HG03135 (cell line): ENCODE measurements around the gene CCL8.

Experiments
- ATAC-seq: cut with Tn5 transposase; IDR thresholded peaks from one replicate; pipeline ENCODE4 v1.9.1; 2021; ENCODE audit warnings: mild to moderate bottlenecking, moderate library complexity; ENCODE audit not compliant: unreplicated experiment

Gene CCL8

GRCh38 chr17:34319039-34319483, at the start of gene CCL8:
TSS of gene CCL8 (plus strand) at chr17:34319435. CDS start at chr17:34319502, 67 bp downstream.
- no peak for ATAC-seq

- ATAC-seq: no peak
Measured at GRCh38 chr17:34269969-34270368, 49.3 kb upstream of the CCL8 start, which contains the start of gene CCL7. TSS of gene CCL7 (plus strand) at chr17:34270221. CDS start at chr17:34270291, 70 bp downstream.

DNA sequence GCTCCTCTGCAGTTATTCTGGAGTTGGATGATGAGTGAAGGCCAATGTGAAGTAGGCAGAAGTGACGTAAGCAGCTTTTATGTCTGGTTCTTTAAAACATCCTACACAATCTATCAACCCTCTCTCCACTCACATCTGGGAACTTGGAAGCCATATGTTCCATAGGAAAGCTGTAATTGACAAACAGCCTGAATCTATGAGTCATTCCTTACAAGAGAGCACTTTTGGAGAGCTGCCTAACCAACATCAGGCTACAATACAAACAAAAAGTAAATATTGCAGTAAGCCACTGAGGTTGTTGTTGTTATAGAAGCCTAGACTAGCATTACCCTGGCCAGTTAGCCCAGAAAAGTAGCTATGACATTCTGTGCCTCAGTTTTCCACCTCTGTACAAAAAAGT, 43.4 kb upstream of the CCL8 start:
- ATAC-seq: no peak

DNA sequence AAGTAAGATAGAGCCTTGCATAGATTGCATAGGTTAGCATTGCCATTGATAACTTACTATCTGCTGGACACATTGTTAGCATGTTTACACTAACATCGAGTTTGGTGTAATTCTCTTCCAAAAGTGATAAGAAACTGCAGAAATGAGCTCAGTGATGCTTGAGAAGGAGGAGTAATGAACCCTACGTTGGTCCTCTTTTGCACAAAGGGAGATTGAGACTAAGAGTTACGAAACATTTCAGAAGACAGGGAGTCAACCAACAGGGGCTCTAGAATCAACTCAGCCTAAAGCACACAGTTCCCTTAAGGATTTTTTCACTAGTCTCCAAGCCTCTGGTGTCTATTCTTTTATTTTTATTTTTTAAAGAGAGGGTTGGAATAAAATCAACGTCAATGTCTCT, 42.4 kb upstream of the CCL8 start:
- no peak for ATAC-seq

- ATAC-seq: no peak
Measured at GRCh38 chr17:34283571-34283970, 35.7 kb upstream of the CCL8 start.

- no peak for ATAC-seq
Measured at GRCh38 chr17:34285286-34285792, 33.9 kb upstream of the CCL8 start, which contains the start of gene CCL11. TSS of gene CCL11 (plus strand) at chr17:34285742. CDS start at chr17:34285809, 67 bp downstream.

DNA sequence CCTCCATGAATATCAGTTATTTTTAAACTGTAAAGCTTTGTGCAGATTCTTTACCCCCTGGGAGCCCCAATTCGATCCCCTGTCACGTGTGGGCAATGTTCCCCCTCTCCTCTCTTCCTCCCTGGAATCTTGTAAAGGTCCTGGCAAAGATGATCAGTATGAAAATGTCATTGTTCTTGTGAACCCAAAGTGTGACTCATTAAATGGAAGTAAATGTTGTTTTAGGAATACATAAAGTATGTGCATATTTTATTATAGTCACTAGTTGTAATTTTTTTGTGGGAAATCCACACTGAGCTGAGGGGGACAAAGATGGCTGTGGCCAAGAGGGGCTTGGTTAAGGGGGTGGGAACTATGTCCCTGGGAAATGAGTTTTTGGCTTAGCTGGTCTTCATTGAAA, 31.4 kb upstream of the CCL8 start:
- no peak for ATAC-seq

DNA sequence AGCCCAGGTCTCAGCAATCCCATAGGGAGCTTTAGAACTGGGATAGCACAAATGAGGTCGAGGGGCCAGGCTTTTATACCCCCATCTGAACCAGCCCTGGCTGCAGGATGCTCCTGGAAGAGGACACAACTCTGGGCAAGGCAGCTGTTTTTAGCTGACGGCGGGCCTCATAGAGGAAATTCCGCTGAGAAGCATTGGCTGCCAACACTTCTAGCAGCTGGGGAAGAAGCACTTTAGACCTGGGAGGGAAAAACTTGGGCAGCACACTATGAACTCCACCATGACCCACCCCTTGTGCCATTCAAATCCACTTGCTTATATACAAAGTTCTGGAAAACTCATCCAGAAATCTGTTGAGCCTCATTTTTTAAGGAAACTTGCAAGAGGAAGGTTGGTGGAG, 28.6 kb upstream of the CCL8 start:
- no peak for ATAC-seq

- no peak for ATAC-seq
Measured at GRCh38 chr17:34291721-34292348, 27.4 kb upstream of the CCL8 start.

DNA sequence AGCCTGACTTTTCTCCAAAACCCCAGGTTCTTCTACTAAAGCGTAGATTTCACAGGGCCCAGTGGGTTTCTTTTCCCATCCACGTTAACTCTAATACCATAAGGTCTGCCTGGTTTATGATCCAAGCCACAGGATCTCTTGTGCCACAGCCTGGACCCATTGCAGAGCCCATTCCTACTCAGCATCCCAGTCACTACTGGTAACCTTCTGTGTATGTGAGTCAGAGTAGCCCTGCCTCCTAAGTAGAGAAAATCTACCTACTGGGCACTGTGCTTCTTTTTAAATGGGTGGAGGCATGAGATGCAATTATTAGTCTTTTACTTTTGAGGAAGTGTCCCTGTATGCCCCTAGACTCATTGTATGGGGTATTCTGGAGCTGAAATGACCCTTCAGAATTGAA, 20.2 kb upstream of the CCL8 start:
- no peak for ATAC-seq

DNA sequence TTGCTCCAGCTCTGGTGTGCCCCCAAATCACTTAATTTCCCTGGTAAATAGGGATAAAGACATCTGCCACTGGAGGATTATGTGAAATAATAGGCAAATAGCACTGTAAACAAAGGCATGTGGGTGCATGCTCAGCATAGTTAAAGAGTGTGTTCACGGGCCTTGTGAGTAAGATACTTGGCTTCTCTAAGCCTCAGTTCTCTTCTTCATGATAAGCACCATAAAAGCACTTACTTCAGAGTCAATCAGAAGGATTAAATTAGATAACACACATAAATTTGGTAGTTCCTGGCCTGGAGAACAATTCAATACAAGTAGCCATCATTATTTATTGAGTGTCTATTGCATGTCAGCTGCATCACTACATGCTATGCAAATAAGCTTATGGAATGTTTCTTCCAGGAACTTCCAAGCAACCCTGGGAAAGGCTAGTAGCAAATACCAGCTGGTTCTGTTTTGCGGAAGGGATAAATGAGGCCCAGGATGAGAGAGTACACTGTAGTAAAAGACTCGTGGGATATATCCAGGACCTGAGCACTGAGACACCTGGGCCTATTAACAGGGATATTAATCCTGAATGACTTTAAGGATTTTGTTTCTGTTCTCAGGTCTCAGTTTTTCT, 19.2 kb upstream of the CCL8 start:
- ATAC-seq: no peak

DNA sequence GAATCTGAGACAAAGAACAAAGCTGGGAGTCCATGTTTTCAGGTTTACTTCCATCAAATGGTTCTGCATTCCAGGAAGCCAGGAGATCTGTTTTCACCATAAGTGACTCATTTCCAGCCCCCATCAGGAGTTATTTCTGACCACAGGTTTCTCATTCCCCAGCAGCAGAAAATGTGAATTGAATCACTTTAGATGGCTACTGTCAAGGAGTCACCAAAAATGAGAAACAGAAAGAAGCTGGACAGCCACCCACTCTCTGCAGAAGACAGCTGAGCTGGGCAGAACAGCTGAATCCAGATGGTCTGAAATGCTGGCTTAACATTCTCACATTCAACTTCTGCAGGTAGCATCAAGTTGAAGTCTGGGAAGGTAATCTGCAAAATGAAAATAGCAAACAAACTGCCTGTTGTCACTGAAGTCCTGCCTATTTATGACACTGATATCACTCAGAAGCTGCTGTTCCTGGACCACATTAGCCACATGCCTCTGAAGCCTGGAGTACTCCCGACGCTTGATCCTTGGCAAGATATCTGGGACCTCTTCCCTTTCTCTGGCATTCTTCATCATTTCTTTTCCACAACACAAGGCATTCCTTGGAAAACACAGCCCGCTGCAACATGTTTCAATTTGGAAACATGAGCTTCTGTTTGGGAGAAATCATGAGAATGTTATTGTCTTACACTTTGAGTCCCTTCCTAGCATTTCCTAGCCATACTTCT, 18.4 kb upstream of the CCL8 start:
- no peak for ATAC-seq

GRCh38 chr17:34301986-34302385, 17.2 kb upstream of the CCL8 start:
- ATAC-seq: no peak

GRCh38 chr17:34302636-34303035, 16.6 kb upstream of the CCL8 start:
- no peak for ATAC-seq

DNA sequence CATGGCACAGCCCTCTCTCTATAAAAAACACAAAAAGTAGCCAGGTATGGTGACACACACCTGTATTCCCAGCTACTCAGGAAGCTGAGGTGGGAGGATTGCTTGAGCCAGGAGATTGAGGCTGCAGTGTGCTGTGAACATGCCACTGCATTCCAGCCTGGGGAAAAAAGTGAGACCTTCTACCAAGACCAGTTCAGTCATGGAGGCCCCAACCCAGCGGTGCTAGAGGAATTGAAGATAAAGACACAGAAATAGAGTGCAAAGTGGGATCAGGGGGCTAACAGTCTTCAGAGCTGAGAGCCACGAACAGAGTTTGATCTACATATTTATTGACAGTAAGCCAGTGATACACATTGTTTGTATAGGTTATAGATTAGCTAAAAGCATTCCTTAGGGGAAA, 15.6 kb upstream of the CCL8 start:
- no peak for ATAC-seq

- no peak for ATAC-seq
Measured at GRCh38 chr17:34305061-34305460, 14.2 kb upstream of the CCL8 start.

- no peak for ATAC-seq
Measured at GRCh38 chr17:34305606-34306005, 13.6 kb upstream of the CCL8 start.

DNA sequence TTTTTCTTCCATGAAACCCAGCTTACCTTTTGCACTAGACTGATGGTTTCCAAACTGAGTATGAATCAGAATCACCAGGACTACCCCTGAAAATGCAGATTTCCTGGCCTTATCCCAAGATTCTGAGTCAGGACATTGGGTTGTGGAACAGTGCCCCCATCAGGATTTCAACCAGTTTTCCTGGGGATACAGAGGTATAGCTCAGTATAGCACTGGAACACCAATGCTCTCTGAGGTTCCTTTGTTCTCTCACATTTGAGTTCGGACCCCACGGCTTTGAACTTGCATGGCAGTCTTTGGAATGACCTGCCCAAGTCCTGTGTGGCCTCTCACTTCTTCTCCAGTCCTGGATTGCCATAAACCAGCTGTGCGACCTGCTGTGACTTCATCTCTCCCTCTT, 12.8 kb upstream of the CCL8 start:
- ATAC-seq: no peak

DNA sequence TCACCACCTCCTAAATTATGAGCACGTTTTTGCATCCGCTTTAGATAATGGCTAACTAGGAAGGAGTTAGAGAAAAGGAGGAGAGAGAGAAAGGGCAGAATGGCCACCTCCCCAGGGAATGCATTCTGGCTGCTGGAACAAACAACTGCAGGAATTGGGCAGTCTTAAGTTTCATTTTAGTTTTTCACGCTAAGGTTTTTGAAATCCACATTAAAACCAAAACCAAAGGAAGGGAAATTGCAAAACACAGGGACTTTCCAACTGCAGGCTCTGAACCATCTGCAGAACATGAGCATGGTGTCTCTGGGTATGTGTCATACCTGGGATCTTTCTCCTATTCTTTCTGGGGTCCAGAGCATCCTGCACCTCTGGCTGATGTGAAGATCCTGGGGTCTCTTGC, 12.1 kb upstream of the CCL8 start:
- ATAC-seq: no peak

DNA sequence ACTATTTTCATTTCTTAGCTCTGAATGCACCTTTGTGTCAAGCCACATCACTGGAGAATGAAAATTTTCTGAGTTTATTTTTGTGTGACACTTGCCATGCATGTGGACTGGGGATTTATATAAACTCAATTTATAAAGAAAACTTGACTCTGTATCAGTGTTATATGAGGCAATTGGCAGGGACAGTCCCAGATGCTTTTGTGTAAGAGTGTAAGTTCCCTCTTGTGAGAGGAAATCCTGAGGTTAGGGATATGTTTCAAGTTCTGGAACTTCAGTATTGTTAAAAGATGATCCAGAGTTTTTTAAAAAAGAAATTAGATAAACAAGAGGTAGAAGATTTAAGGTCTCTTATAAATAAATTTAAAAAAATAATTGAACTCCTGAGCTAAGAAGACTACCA, 10.9 kb upstream of the CCL8 start:
- ATAC-seq: no peak

DNA sequence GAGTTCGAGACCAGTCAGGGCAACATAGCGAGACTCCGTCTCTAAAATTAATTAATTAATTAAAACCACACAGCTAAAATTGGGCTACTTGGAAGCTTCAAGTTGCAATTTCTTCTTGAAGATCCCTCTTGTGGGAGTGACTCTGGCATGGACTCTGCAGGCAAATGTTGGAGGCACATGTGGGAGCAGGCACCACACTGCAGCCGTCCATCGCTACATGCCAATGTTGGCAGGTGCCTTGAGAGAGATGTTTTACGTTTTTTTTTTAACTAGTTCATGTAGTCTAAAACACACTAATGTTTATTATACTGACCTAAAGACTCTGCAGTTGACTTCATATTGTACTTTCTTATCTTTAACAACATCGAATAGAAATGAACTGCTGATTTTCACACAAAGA, 7.9 kb upstream of the CCL8 start:
- ATAC-seq: no peak

DNA sequence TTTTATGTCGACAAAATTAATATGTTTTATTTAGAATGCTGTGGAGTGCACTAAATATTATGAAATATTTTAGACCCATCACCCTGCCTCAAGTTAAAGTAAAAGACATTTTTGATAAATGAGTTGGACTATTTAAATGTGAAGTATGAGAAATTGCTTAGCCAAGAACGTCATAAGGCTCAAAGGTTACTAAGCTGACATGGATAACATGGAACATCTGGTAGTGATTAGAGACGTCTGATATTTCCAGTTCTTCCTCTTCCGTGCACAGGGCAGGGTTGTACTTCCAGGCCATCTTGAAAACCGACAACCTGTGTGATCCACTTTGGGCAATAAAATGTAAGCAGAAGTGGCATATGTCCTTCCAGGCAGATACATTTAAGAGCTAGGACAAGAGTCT, 7.2 kb upstream of the CCL8 start:
- ATAC-seq: no peak
